H9 (cell line): ENCODE measurements around the gene CEP350. TPM values are rescaled to one million over a fixed set of nuclear protein-coding genes. Genes with fewer than 3 reads are reported as not detected.
A peak's percentile ranks its signal among the peaks of the same experiment; 100 is the strongest.

Source experiments
- DNase-seq: peaks from one replicate; pipeline ENCODE4 v3.0.0-alpha.2; 2017
- H2AFZ ChIP-seq: one replicate; pipeline ENCODE4 v1.6.1; 2013; ENCODE audit warnings: mild to moderate bottlenecking, low read length, control low read depth, moderate library complexity
- H2AK5ac ChIP-seq: 2 replicates; pipeline ENCODE4 v1.6.1; 2013; ENCODE audit warnings: low read length, control low read depth, mixed read lengths; ENCODE audit not compliant: insufficient read length
- H2BK120ac ChIP-seq: one replicate; pipeline ENCODE4 v1.6.1; 2013; ENCODE audit warnings: low read depth, mild to moderate bottlenecking, low read length, control low read depth, inconsistent platforms; ENCODE audit not compliant: poor library complexity, severe bottlenecking
- H2BK12ac ChIP-seq: 2 replicates; pipeline ENCODE4 v1.6.1; 2013; ENCODE audit warnings: low read length, control low read depth, mixed read lengths, low read depth; ENCODE audit not compliant: insufficient read length
- H2BK15ac ChIP-seq: 2 replicates; pipeline ENCODE4 v1.6.1; 2013; ENCODE audit warnings: low read depth, low read length, control low read depth
- H2BK20ac ChIP-seq: one replicate; pipeline ENCODE4 v1.6.1; 2013; ENCODE audit warnings: low read depth, mild to moderate bottlenecking, low read length, control low read depth, inconsistent platforms; ENCODE audit not compliant: poor library complexity, severe bottlenecking
- H2BK5ac ChIP-seq: 2 replicates; pipeline ENCODE4 v1.6.1; 2013; ENCODE audit warnings: low read length, control low read depth, mixed read lengths; ENCODE audit not compliant: insufficient read length
- H3K14ac ChIP-seq: 2 replicates; pipeline ENCODE4 v1.6.1; 2013; ENCODE audit warnings: low read length, control low read depth; ENCODE audit not compliant: insufficient read depth
- H3K18ac ChIP-seq: 2 replicates; pipeline ENCODE4 v1.6.1; 2013; ENCODE audit warnings: low read depth, mild to moderate bottlenecking, mixed read lengths, low read length, control low read depth; ENCODE audit not compliant: insufficient read length
- H3K23ac ChIP-seq: 2 replicates; pipeline ENCODE4 v1.6.1; 2013; ENCODE audit warnings: low read length, control low read depth, mixed read lengths, low read depth; ENCODE audit not compliant: insufficient read length
- H3K23me2 ChIP-seq: 2 replicates; pipeline ENCODE4 v1.6.1; 2013; ENCODE audit warnings: low read depth, mild to moderate bottlenecking, mixed read lengths, low read length, control low read depth; ENCODE audit not compliant: insufficient read length, poor library complexity, severe bottlenecking
- H3K27ac ChIP-seq: 2 replicates; pipeline ENCODE4 v1.5.1; 2013; ENCODE audit warnings: low read length, control low read depth, mixed read lengths, low read depth; ENCODE audit not compliant: insufficient read length
- H3K27me3 ChIP-seq: 2 replicates; pipeline ENCODE4 v1.6.1; 2013; ENCODE audit warnings: low read length, control low read depth, inconsistent platforms; ENCODE audit not compliant: insufficient read depth
- H3K4ac ChIP-seq: 2 replicates; pipeline ENCODE4 v1.6.1; 2013; ENCODE audit warnings: low read depth, mild to moderate bottlenecking, control low read depth, inconsistent platforms, low read length, moderate library complexity
- H3K4me1 ChIP-seq: 2 replicates; pipeline ENCODE4 v1.6.1; 2013; ENCODE audit warnings: low read length, control low read depth, inconsistent platforms; ENCODE audit not compliant: insufficient read depth
- H3K4me2 ChIP-seq: 2 replicates; pipeline ENCODE4 v1.6.1; 2013; ENCODE audit warnings: low read length, control low read depth, mixed read lengths; ENCODE audit not compliant: insufficient read length, insufficient read depth
- H3K56ac ChIP-seq: 2 replicates; pipeline ENCODE4 v1.6.1; 2013; ENCODE audit warnings: low read depth, mild to moderate bottlenecking, mixed read lengths, low read length, control low read depth; ENCODE audit not compliant: insufficient read length
- H3K79me1 ChIP-seq: 2 replicates; pipeline ENCODE4 v1.6.1; 2013; ENCODE audit warnings: low read depth, mild to moderate bottlenecking, moderate library complexity, low read length, control low read depth, inconsistent platforms; ENCODE audit not compliant: insufficient read depth, poor library complexity, severe bottlenecking
- H3K79me2 ChIP-seq: 2 replicates; pipeline ENCODE4 v1.6.1; 2013; ENCODE audit warnings: low read length, control low read depth, inconsistent platforms; ENCODE audit not compliant: insufficient read depth
- H3K9ac ChIP-seq: 2 replicates; pipeline ENCODE4 v1.6.1; 2013; ENCODE audit warnings: low read length, control low read depth, mixed read lengths; ENCODE audit not compliant: insufficient read length; ENCODE audit errors: extremely low read depth
- H3K9me3 ChIP-seq: one replicate; pipeline ENCODE4 v1.6.1; 2013; ENCODE audit warnings: low read depth, low read length, inconsistent platforms; ENCODE audit not compliant: control insufficient read depth
- H3T11ph ChIP-seq: one replicate; pipeline ENCODE4 v1.6.1; 2013; ENCODE audit warnings: mild to moderate bottlenecking, low read length, control low read depth, inconsistent platforms
- H4K20me1 ChIP-seq: one replicate; pipeline ENCODE4 v1.6.1; 2013; ENCODE audit not compliant: control insufficient read depth, insufficient read length, insufficient read depth
- H4K5ac ChIP-seq: 2 replicates; pipeline ENCODE4 v1.6.1; 2013; ENCODE audit warnings: low read depth, mild to moderate bottlenecking, mixed read lengths, low read length, control low read depth; ENCODE audit not compliant: insufficient read length
- H4K8ac ChIP-seq: replicated peaks from 2 replicates; pipeline ENCODE4 v1.6.1; 2013; ENCODE audit warnings: low read length, control low read depth, mixed read lengths, low read depth; ENCODE audit not compliant: insufficient read length
- H4K91ac ChIP-seq: 2 replicates; pipeline ENCODE4 v1.6.1; 2013; ENCODE audit warnings: low read depth, mild to moderate bottlenecking, moderate library complexity, mixed read lengths, low read length, control low read depth; ENCODE audit not compliant: insufficient read length
- H3K27ac Mint-ChIP-seq, 3 experiments: 2 replicates in 2 of 3; 3 replicates in 1 of 3; pipeline ENCODE4 v1.8.0; 2020 to 2021; ENCODE audit warnings: mixed read lengths in 3 of 3, mild to moderate bottlenecking in 1 of 3, moderate library complexity in 1 of 3
- H3K27me3 Mint-ChIP-seq: 2 replicates; pipeline ENCODE4 v1.8.0; 2021; ENCODE audit warnings: low read depth, mild to moderate bottlenecking, moderate library complexity, mixed read lengths
- H3K36me3 Mint-ChIP-seq, 3 experiments: 2 replicates in 2 of 3; 3 replicates in 1 of 3; pipeline ENCODE4 v1.8.0; 2020 to 2021; ENCODE audit warnings: low read depth in 3 of 3, mixed read lengths in 3 of 3; ENCODE audit not compliant: insufficient read depth in 1 of 3
- H3K4me1 Mint-ChIP-seq, 2 experiments: 2 replicates each; pipeline ENCODE4 v1.8.0; 2020; ENCODE audit warnings: mixed read lengths in 2 of 2
- H3K4me3 Mint-ChIP-seq, 2 experiments: 2 replicates in 1 of 2; 3 replicates in 1 of 2; pipeline ENCODE4 v1.8.0; 2020 to 2021; ENCODE audit warnings: mild to moderate bottlenecking in 2 of 2, mixed read lengths in 2 of 2, moderate library complexity in 1 of 2
- H3K9me3 Mint-ChIP-seq, 2 experiments: 2 replicates in 1 of 2; 3 replicates in 1 of 2; pipeline ENCODE4 v1.8.0; 2020; ENCODE audit warnings: mild to moderate bottlenecking in 2 of 2, mixed read lengths in 2 of 2, moderate library complexity in 1 of 2
- WGBS: extraction: QIAGEN DNeasy Blood & Tissue Kit; methylation state at CpG from one replicate; pipeline ENCODE4 v1.1.7; 2013; ENCODE audit warnings: missing lambda C conversion rate, low lambda C conversion rate, mixed read lengths; ENCODE audit not compliant: insufficient read length; ENCODE audit errors: extremely low coverage; 5-methylcytosine and 5-hydroxymethylcytosine counted together
- total RNA-seq: library from RNA; stranded (reverse); gene quantifications from 2 replicates; pipeline ENCODE4 v1.2.1, GENCODE V29; 2021
- TF ChIP-seq, protein P1 (sequence below): fragments of 200-600 bp; sonication (generic); conservative IDR thresholded peaks from 3 replicates; pipeline ENCODE4 v1.8.0; 2021; ENCODE audit warnings: antibody characterized with exemption, mild to moderate bottlenecking

Gene CEP350
- total RNA-seq, 1 experiment from 2014 or later, result 39.2 TPM

- no peak overlapping the region for H2BK12ac ChIP-seq
- H4K5ac ChIP-seq, result no peak overlapping the region
- no peak overlapping the region for H2BK5ac ChIP-seq
- H3K9me3 ChIP-seq, result no peaks in the 10 kb centered on the region
- no peaks in the 10 kb centered on the region for H4K20me1 ChIP-seq
- H3K79me1 ChIP-seq, result peaks cover 3% of the 10 kb centered on the region
- DNase-seq, result no peak
- no peaks in the 10 kb centered on the region for H3K23me2 ChIP-seq
- no peak overlapping the region for H3K56ac ChIP-seq
- Mint-ChIP-seq H3K9me3 (no peaks in the 10 kb centered on the region), H3K27ac (peak overlapping the region in 1 of 3 experiments; percentile 8; a peak in 4 of 7 replicates), H3K27me3 (no peaks in the 10 kb centered on the region), H3K4me3 (no peak overlapping the region), H3K36me3 (peaks cover 0 to 9% (median 2%) of the 10 kb centered on the region in 3 experiments; a peak in 4 of 7 replicates), H3K4me1 (peaks cover 10 to 11% of the 10 kb centered on the region in 2 experiments)
- no peak overlapping the region for H2BK15ac ChIP-seq
- no peak overlapping the region for H4K8ac ChIP-seq
- no peaks in the 10 kb centered on the region for H3K27me3 ChIP-seq
- H2AK5ac ChIP-seq, result no peak overlapping the region
- no peak overlapping the region for H3K4ac ChIP-seq
- H3K79me2 ChIP-seq, result peaks cover 4% of the 10 kb centered on the region; the same call in 1 of the 2 replicates
- H3T11ph ChIP-seq, result no peak overlapping the region
- H3K4me1 ChIP-seq, result no peaks in the 10 kb centered on the region
- H2BK20ac ChIP-seq, result no peak overlapping the region
- no peak overlapping the region for H3K4me2 ChIP-seq
- H4K91ac ChIP-seq, result no peak overlapping the region
- no peak overlapping the region for H3K9ac ChIP-seq
- no peak overlapping the region for H3K23ac ChIP-seq
- WGBS, result no CpG with 5 or more reads among the region's 5 CpGs
- TF ChIP-seq, protein P1, sequence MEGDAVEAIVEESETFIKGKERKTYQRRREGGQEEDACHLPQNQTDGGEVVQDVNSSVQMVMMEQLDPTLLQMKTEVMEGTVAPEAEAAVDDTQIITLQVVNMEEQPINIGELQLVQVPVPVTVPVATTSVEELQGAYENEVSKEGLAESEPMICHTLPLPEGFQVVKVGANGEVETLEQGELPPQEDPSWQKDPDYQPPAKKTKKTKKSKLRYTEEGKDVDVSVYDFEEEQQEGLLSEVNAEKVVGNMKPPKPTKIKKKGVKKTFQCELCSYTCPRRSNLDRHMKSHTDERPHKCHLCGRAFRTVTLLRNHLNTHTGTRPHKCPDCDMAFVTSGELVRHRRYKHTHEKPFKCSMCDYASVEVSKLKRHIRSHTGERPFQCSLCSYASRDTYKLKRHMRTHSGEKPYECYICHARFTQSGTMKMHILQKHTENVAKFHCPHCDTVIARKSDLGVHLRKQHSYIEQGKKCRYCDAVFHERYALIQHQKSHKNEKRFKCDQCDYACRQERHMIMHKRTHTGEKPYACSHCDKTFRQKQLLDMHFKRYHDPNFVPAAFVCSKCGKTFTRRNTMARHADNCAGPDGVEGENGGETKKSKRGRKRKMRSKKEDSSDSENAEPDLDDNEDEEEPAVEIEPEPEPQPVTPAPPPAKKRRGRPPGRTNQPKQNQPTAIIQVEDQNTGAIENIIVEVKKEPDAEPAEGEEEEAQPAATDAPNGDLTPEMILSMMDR, result no peak
- no peak overlapping the region for H2BK120ac ChIP-seq
- no peak overlapping the region for H2AFZ ChIP-seq
- H3K27ac ChIP-seq, result no peak overlapping the region
- no peak overlapping the region for H3K18ac ChIP-seq
- no peak overlapping the region for H3K14ac ChIP-seq
Measured at GRCh38 chr1:179971563-179972496, 17.2 kb downstream of the CEP350 start.
